ENCODE measurements around the gene FCRL5.
"Not testable (repeated sequence)": the region's sequence is repeated elsewhere in the genome, so short reads cannot be mapped to it uniquely, and the experiment has no call there.

FCRL5 gene

DNA sequence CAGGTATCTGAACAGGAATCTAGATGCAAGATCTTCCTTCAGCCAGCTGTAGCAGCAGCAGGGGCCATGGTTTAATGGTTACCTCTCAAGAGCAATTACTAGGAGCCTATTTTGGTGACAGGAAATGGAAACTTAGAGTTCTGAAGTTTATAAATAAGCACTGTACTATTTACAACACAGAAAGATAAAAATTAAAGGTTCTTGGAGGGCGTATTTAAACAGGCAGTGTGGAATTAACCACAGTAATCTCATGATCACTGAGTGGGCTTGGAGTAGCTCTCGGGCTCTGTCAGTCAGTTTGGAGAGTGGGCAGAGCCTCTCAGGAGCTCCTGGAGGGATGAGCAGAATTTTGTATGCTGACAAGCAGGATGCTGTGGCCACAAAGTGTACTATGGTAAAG is 10.2 kb upstream of the FCRL5 start:
- no peak for DNase-seq

DNA sequence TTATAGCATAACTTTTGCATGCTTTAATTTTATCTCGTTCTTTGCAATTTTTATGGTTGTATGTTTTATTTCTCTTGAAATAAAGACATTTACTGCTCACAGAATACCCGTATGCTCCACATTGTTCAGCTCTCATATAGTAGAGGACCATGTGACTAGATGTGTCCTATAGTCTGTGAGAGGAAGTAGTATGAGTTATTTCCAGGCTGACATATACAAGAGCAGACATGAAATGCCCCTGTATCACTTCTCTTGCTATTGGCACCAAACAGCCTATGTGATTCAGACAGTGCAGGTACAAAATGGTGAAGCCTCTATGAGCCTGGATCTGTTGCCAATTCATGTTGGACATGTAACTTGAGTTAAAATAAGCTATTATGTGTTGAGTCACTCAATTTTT is 5.8 kb upstream of the FCRL5 start:
- DNase-seq = no peak
- TF ChIP-seq POLR2A (IDR thresholded peaks at IDR 0.05; ENCODE audit: low read length) = no peak
- TF ChIP-seq GATA1 (IDR thresholded peaks at IDR 0.05; ENCODE audit: low read depth, low read length) = no peak

More for the DNA sequence above, 10.2 kb upstream of the FCRL5 start:
- TF ChIP-seq POLR2A (IDR thresholded peaks at IDR 0.05; ENCODE audit: low read length) = no peak
- no peak for TF ChIP-seq GATA1 (IDR thresholded peaks at IDR 0.05; ENCODE audit: low read depth, low read length)

DNA sequence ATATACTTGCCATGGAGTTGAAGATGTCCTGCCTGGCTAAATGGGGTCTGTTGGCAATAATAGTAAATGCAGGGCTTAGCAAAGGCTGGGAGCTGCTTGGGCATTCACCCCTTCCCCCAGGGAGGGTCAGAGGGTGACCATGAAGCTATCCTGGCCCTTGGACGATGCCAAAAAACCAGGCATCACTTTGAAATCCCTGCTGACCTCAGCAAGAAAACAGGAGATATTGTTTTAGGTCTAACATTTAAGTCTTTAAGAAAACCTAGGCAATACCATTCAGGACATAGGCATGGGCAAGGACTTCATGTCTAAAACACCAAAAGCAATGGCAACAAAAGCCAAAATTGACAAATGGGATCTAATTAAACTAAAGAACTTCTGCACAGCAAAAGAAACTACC is 4.2 kb downstream of the FCRL5 start:
- not testable (repeated sequence) for DNase-seq

DNA sequence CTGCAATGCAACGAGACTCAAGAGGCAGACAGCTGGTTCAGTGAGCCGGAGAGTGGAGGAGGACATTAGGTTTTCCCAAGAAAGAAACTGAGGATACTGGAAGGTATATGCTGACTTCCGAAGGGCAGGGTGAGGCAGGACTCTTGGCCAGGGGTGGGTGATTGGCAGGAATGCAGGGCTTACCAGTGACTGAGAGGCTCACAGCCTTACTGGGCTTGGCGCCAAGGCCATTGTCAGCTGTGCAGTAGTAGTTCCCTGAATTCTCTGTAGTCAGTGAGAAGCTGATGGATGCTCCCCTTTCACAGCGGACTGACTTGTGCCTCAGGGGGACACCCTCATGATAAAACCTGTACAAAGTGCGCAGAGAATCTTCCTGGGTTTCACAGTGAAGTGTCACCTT is 9.6 kb downstream of the FCRL5 start:
- TF ChIP-seq POLR2A (IDR thresholded peaks at IDR 0.05; ENCODE audit: low read length) = no peak
- no peak for TF ChIP-seq GATA1 (IDR thresholded peaks at IDR 0.05; ENCODE audit: low read depth, low read length)
- no peak for DNase-seq

DNA sequence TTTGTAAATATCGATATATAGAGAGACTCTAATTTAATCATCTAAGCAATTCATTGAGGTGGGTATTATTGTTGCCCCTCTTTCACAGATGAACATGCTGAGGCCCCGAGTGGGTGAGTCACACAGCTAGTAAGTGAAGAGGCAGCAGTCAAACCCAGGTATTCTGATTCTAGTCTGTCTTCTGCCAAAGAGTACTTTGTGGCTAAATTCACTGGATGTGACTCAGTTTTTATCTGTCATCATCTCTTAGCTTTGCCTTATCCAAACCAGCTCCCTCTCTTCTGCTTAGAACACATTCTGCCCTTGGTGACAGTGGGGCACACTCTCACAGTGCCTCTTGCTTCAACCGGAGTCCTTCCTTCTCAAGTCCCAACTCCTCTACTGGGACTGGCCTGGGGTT is 11.5 kb downstream of the FCRL5 start:
- no peak for DNase-seq
- TF ChIP-seq GATA1 (IDR thresholded peaks at IDR 0.05; ENCODE audit: low read depth, low read length) (no peak), POLR2A (IDR thresholded peaks at IDR 0.05; ENCODE audit: low read length) (no peak)

DNA sequence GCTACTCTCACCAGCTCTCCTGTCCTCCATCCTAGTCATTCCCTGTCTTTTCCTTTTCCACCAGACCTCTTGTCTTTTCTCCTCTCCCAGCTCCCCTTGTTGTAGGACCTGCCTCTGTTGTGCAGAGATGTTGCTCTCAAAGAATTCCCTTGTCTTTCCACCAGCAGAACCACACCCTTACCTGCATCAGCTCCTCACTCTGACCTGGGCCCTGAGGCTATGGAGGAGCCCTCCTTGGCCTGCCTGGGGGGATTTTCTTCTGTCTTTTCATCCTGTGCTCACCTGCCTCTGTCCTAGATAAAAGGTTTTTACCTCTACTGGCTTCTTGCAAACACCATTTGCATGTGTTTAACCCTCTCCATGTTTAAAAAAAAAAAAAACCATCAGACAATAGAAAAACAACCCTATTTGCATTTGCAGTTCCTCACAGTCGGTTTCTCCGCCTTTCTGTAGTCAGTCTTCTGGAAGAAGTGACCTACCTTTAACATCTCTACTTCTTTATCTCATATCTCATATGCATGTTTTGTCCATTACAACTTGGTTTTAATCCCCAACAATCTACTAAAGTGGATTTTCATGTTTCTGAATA is 12.1 kb downstream of the FCRL5 start:
- no peak for TF ChIP-seq POLR2A (IDR thresholded peaks at IDR 0.05; ENCODE audit: low read length)
- TF ChIP-seq GATA1 (IDR thresholded peaks at IDR 0.05; ENCODE audit: low read depth, low read length) = no peak
- no peak for DNase-seq

DNA sequence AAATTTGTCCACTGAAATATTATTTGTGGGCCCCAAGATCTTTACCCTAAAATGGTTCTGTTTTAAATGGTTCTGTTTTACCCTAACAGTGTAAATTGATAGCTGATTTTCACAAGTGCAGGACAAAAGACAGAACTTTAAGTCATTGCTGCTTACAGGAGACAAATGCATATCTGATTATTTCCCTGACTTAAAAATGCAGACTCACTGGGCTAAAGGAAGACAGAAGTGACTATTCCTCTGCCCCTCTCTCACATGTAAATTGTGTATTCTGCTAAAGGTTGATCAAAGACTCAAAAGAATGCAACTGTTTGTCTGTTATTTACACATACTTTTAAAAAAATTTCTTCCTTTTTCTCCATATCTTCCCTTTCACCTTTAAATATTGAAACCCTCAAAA is 12.7 kb downstream of the FCRL5 start:
- no peak for DNase-seq
- TF ChIP-seq POLR2A (IDR thresholded peaks at IDR 0.05; ENCODE audit: low read length) = no peak
- TF ChIP-seq GATA1 (IDR thresholded peaks at IDR 0.05; ENCODE audit: low read depth, low read length) = no peak

DNA sequence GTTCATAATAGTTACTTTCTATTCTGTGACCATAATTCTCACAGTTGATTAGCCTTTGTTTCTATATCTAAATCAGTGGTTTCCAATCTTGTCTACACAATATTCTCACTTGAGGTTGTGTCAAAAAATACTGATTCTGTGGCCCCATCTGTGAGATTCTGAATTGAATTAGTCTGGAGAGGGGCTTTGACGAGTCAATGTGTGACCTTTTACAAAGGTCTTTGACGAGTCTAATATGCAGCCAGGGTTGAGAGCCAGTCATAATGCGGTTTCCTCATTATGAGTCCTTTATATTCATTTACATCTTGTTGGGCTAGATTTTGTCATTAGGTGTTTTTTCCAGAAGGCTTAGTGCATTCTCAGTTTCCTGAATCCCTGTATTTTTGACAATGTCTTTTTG is 19.7 kb downstream of the FCRL5 start:
- TF ChIP-seq GATA1 (IDR thresholded peaks at IDR 0.05; ENCODE audit: low read depth, low read length) = no peak
- no peak for TF ChIP-seq POLR2A (IDR thresholded peaks at IDR 0.05; ENCODE audit: low read length)
- no peak for DNase-seq

DNA sequence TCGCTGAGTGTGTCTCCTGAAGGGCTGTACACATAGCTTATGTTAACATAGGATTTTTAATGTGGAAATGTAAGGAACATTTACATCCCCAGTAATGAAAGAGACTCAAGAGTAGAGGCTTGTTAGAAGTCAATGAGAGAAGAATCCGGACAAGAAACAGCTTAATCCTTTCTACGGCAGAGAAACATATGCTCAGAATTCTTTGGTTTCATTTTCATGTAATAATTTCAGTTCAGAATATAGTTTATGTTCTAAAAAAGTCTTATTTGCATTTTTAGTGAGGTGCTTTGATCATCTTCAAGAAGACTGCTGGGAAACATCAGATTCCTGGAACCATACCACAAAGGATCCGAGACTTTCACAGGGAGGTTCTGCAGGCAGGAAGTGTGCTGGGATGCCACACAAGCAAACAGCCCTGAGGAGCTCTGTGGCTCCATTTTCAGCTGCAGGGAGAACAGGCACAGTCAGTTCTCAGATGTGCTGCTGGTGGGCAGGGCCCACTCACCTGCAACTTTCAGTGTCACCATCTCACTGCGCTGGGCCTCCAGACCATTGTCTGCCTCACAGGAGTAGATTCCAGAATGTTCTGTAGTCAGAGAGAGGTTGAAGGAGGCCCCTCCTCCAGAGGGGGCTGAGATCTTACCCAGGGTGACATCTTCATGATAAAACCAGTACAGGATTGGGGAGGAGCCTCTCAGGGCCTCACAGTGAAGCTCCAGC is 28.4 kb downstream of the FCRL5 start:
- DNase-seq = no peak

DNA sequence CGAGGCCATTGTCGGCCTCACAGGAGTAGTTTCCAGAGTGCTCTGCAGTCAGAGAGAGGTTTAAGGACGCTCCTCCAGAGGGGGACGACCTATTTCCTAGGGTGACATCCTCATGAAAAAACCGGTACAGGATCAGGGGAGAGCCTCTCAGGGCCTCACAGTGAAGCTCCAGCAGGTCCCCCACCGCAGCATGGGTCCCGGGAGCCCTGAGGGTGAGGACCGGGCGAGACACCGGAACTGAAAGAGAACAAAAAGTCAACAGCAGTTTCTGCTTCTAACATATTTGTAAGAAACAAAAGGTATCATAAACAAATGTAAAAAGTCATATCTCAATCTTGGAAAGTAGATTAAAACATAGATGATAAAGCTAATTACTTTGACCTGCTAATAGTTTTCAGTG is 31.3 kb downstream of the FCRL5 start:
- TF ChIP-seq GATA1 (IDR thresholded peaks at IDR 0.05; ENCODE audit: low read depth, low read length) = no peak
- TF ChIP-seq POLR2A (IDR thresholded peaks at IDR 0.05; ENCODE audit: low read length) = no peak
- no peak for DNase-seq

More for the DNA sequence above, 28.4 kb downstream of the FCRL5 start:
- no peak for TF ChIP-seq POLR2A (IDR thresholded peaks at IDR 0.05; ENCODE audit: low read length)
- no peak for TF ChIP-seq GATA1 (IDR thresholded peaks at IDR 0.05; ENCODE audit: low read depth, low read length)

DNA sequence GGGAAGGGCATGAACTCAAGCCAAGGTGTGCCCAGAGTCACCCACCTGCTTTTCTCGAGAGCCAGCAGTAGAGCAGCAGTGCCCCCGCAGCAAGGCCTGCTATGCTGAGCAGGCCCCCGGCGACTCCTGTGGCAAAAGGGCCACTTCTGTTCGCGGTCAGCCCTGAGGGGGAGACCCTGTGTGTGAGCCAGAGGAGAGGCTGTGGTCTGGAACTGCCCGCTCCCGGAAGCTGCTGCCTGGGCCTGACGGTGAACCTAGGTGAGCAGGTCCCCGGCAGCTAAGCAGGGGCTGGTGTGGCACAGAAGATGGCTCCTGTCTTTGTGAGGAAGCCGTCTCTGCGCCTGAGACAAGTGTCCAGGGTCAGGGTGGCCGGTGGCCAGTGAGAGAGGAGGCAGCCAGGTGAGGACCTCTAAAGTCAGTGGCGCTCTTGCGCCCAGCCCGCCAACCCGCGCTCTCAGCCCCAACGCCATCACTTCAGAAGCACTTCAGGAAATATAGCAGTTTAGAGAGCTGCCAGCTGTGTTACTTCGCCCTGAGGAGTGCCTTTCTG is 31.9 kb downstream of the FCRL5 start:
- no peak for TF ChIP-seq POLR2A (IDR thresholded peaks at IDR 0.05; ENCODE audit: low read length)
- TF ChIP-seq GATA1 (IDR thresholded peaks at IDR 0.05; ENCODE audit: low read depth, low read length) = no peak
- DNase-seq = no peak

DNA sequence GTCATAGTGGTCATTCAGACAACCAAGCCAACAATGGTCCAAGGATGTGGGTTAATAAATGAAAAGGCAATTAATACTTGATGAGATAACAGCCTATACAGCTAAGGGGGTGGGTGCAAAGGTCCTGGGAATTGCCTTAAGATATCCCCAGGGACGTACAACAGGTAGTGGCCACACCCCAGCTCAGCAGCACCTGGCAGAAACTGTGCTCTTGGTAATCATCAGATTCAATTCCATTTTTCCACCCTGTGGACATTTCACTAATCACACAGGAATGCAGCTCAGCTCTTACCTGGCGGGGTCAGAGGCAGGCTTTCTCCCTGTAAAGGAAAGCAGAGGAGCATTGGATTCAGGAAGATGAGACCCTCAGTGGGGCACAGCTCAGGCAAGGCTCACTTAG is 32.9 kb downstream of the FCRL5 start:
- DNase-seq = no peak
- TF ChIP-seq POLR2A (IDR thresholded peaks at IDR 0.05; ENCODE audit: low read length) = no peak
- TF ChIP-seq GATA1 (IDR thresholded peaks at IDR 0.05; ENCODE audit: low read depth, low read length) = no peak

DNA sequence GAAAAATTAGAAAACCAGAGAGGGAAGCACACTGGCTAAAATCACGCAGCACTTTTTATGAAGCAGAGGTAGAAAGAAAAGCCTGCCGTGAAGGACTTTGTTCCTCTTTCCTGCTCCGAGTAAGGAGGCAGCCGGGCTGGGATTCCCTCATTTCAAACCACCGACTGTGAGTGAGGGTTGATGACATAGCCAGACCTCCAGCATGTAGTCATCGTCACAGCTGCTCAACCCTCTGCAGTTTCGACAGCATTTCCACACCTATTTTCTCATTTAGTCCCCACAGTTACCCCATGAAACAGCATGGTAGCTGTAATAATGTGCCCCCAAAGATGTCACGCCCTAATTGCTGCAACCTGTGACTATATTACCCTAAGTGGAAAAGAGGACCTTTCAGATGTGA is 35.3 kb downstream of the FCRL5 start:
- no peak for DNase-seq
- TF ChIP-seq POLR2A (IDR thresholded peaks at IDR 0.05; ENCODE audit: low read length) = no peak
- no peak for TF ChIP-seq GATA1 (IDR thresholded peaks at IDR 0.05; ENCODE audit: low read depth, low read length)

DNA sequence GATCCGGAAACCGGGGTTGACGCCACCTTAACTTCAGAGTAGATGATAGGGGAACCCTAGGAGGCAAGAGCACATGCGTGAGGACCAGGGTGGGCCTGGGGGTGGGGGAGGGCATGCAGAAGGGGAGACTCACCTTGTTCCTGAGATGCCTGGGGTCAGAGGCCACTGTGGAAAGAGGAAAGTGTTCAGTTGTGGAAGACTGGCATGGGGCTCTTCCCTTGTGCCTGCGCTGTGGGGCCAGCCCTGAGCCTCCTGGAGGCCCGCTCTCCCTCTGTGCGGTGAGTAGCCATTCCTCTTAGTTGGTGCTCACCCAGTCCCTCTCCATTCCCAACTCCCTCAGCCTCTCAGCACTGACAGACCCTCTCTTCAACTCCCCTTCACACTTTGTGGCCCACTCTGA is 36.6 kb downstream of the FCRL5 start:
- TF ChIP-seq GATA1 (IDR thresholded peaks at IDR 0.05; ENCODE audit: low read depth, low read length) (no peak), POLR2A (IDR thresholded peaks at IDR 0.05; ENCODE audit: low read length) (no peak)
- DNase-seq = no peak

DNA sequence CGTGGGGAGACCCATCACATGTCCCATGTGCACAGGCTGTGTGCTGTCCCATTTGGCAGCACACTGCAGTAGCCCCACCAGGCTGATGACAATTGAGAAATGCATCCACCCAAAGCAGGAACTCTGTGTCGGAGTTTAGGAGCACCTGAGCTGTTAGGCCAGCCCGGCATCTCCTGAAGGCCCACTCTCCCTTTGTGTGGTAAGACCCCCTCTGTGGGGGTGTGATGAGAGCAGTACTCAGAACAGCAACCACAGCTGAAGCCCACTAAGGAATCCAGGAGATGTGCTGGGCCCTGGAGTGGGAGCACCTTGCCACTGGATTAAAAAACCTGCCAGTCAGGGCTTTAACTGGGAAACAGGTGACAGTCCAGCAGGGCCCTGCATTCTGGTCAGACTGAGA is 37.2 kb downstream of the FCRL5 start:
- no peak for DNase-seq

More for the DNA sequence above, 37.2 kb downstream of the FCRL5 start:
- TF ChIP-seq POLR2A (IDR thresholded peaks at IDR 0.05; ENCODE audit: low read length) (no peak), GATA1 (IDR thresholded peaks at IDR 0.05; ENCODE audit: low read depth, low read length) (no peak)
